ENCODE measurements around the gene EVPL.
A peak's percentile ranks its signal among the peaks of the same experiment; 100 is the strongest.

The EVPL gene

GRCh38 chr17:75978938-75979704, 48.0 kb downstream of the EVPL start, which contains the start of the genes ACOX1 and TEN1:
TSS of gene ACOX1 (minus strand) at chr17:75979166. CDS start at chr17:75979073, 93 bp downstream.
TSS of gene TEN1 (plus strand) at chr17:75979240. CDS start at chr17:75986193, 6,953 bp downstream.
- peak within 1 kb of the TSS; percentile 77 for H3K4me3 ChIP-seq (ENCODE audit: low read depth, low read length)
- H3K9me3 ChIP-seq (ENCODE audit: control insufficient read depth, insufficient read depth, low read depth, low read length) = no peaks in the 10 kb centered on the region
- POLR2A ChIA-PET = interaction anchor here (0.5 to 1.9 kb wide), 17 partner anchors 8 to 688 kb away, joined by 3 to 17 read pairs (median 4); partner anchors contain the start of genes FBF1, SRP68, TRIM65 and WBP2
- CTCF ChIA-PET = interaction anchor here (0.5 to 1.6 kb wide), 5 partner anchors 24 to 1362 kb away, joined by 3 to 6 read pairs (median 4); no protein-coding TSS in a partner anchor
- H3K4me1 ChIP-seq (ENCODE audit: control insufficient read depth, insufficient read depth, low read length) = peaks cover 24% of the 10 kb centered on the region
- H3K36me3 ChIP-seq (ENCODE audit: control insufficient read depth in 2 of 2, insufficient read depth in 1 of 2, low read length in 2 of 2) = peaks cover 8 to 18% of the 10 kb centered on the region in 2 experiments; a peak in 2 of 3 replicates
- peak within 1 kb of the TSS; percentile 96 for H3K27ac ChIP-seq (ENCODE audit: extremely low read depth, low read depth, low read length)
- TF ChIP-seq ZNF214 (tag by site-specific recombination; IDR thresholded peaks at IDR 0.05; ENCODE audit: borderline replicate concordance) (no peak; the same call in 1 of the 2 replicates), ZNF362 (tag by site-specific recombination; IDR thresholded peaks at IDR 0.05) (0 out of 2 replicates have a peak, but pooled peaks have one; percentile 63), ZNF121 (tag by site-specific recombination; IDR thresholded peaks at IDR 0.05) (0 out of 2 replicates have a peak, but pooled peaks have one; percentile 14), ZNF776 (tag by site-specific recombination; IDR thresholded peaks at IDR 0.05; ENCODE audit: borderline replicate concordance) (no peak), PRDM2 (tag by site-specific recombination; IDR thresholded peaks at IDR 0.05; ENCODE audit: borderline replicate concordance) (no peak), ZNF292 (tag by site-specific recombination; IDR thresholded peaks at IDR 0.05; ENCODE audit: borderline replicate concordance, low read depth) (no peak), ZNF202 (tag by site-specific recombination; IDR thresholded peaks at IDR 0.05; ENCODE audit: borderline replicate concordance) (no peak), OVOL3 (tag by site-specific recombination; IDR thresholded peaks at IDR 0.05) (no peak), ZNF76 (tag by site-specific recombination; IDR thresholded peaks at IDR 0.05; ENCODE audit: borderline replicate concordance, low read depth) (peak; percentile 88), ZNF701 (tag by site-specific recombination; IDR thresholded peaks at IDR 0.05) (no peak), PRDM10 (tag by site-specific recombination; IDR thresholded peaks at IDR 0.05) (peak; percentile 86), KLF16 (tag by site-specific recombination; IDR thresholded peaks at IDR 0.05) (peak; percentile 90), ZNF184 (tag by site-specific recombination; IDR thresholded peaks at IDR 0.05) (no peak), ZNF274 (IDR thresholded peaks at IDR 0.05; ENCODE audit: low read length) (no peak), ZNF274 (tag by site-specific recombination; IDR thresholded peaks at IDR 0.05; ENCODE audit: borderline replicate concordance) (no peak), ZNF692 (tag by site-specific recombination; IDR thresholded peaks at IDR 0.05) (0 out of 2 replicates have a peak, but pooled peaks have one; percentile 22), ZSCAN23 (tag by site-specific recombination; IDR thresholded peaks at IDR 0.05) (no peak), ATF2 (tag by site-specific recombination; IDR thresholded peaks at IDR 0.05; ENCODE audit: low read depth) (no peak), ZNF600 (tag by site-specific recombination; IDR thresholded peaks at IDR 0.05) (peak; percentile 44), ZNF629 (tag by site-specific recombination; IDR thresholded peaks at IDR 0.05) (peak; percentile 67)

Measured in HEK293 (cell line).